T follicular helper cell (primary cell): ENCODE data around the gene OR3A2.
"Not testable (repeated sequence)": the region's sequence is repeated elsewhere in the genome, so short reads cannot be mapped to it uniquely, and the experiment has no call there.

Source experiments
- DNase-seq: peaks from one replicate; pipeline ENCODE4 v3.0.0-alpha.2; 2020; ENCODE audit warnings: low read depth
- total RNA-seq, 2 experiments: gene quantifications; one replicate each; lab custom pipeline; 2026; lab: John Stamatoyannopoulos, UW

The OR3A2 gene
- total RNA-seq, result 0.48 to 0.74 reads per million in 2 experiments

DNA sequence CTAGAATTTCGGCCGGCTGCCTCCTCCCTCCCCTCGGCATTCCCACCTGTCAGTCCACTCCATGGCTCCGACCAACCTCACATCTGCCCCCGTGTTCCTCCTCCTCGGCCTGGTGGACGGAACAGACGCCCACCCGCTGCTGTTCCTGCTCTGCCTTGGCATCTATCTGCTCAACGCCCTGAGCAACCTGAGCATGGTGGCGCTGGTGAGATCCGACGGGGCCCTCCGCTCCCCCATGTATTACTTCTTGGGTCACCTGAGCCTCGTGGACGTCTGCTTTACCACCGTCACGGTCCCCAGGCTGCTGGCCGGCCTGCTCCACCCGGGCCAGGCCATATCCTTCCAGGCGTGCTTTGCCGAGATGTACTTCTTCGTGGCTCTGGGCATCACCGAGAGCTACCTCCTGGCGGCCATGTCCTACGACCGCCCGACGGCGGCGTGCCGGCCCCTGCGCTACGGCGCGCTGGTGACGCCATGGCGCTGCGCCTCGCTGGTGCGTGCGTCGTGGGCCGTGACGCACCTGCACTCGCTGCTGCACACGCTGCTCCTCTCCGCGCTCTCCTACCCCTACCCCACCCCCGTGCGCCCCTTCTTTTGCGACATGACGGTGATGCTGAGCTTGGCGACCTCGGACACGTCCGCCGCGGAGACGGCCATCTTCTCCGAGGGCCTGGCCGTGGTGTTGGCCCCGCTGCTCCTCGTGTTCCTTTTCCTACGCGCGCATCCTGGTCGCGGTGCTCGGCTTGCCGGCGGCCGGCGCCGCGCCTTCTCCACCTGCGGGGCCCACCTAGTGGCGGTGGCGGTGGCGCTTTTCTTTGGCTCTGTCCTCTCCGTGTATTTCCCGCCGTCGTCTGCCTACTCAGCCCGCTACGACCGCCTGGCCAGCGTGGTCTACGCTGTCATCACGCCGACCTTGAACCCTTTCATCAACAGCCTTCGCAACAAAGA lies at the start of gene OR3A2:
TSS of gene OR3A2 (minus strand) at position 440 of the 948 bp plus-strand sequence.
- DNase-seq, result no peak

DNA sequence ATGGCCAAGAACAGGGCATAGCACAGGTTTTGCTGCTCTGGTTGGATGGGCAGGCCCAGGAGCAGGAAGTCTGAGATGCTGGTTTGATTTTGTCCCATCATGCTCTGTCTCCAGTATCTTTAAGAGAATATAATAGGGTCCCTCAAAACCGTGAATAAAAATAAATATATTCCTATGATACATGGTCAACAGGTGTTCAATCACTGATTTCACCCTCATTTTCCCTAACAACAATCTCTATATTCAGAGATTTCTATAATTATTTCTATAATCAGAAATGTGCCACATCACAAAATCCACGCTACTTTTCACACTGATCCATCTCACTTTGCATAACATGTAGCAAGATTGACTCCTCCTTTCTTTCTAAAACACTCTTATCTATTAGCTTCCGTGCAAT lies 47.6 kb upstream of the OR3A2 start, which contains the start of gene OR1E2:
TSS of gene OR1E2 (minus strand) at position 101 of the 400 bp plus-strand sequence. CDS start at position 101, 0 bp downstream.
- no peak for DNase-seq

DNA sequence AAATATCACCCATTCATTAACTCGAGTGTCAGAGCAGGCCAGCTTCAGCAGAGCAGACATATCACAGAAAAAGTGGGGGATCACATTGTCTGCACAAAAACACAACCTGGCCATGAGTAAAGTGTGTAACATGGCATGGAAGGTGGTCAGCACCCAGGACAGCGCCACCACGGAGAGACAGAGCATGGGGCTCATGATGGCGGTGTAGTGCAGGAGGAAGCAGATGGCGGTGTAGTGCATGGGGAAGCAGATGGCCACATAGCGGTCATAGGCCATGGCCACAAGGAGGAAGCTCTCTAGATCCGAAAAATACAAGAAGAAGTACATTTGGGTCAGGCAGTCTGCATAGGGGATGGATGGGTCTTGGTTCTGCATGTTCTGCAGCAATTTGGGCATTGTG lies 47.1 kb upstream of the OR3A2 start:
- DNase-seq, result not testable (repeated sequence)

GRCh38 chr17:3418222-3418621 lies 32.1 kb upstream of the OR3A2 start:
- no peak for DNase-seq

- no peak for DNase-seq
These were observed 29.5 kb upstream of the OR3A2 start for GRCh38 chr17:3415610-3416009.

- not testable (repeated sequence) for DNase-seq
These were observed 26.1 kb upstream of the OR3A2 start for GRCh38 chr17:3412216-3412615.

DNA sequence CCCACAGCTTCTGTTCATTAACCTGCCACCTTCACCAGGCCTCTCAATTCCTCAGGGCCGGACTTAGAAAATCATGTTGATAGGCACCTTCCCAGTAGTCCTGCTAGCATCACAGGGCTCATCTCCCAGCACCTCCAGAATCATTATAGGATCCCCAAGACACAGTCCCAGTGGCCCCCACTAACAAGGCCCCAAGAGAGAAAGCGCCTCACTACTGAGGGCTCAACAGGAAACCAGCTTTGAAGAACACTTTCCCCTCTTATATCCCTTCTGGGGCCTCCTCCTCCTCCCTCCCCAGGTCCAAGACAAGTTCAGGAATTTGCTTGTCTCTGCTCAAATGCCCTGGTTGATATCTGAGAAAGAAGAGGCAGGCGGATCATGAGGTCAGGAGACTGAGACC lies 25.0 kb upstream of the OR3A2 start, which contains the start of gene OR3A3:
TSS of gene OR3A3 (plus strand) at position 301 of the 400 bp plus-strand sequence.
- DNase-seq, result no peak

DNA sequence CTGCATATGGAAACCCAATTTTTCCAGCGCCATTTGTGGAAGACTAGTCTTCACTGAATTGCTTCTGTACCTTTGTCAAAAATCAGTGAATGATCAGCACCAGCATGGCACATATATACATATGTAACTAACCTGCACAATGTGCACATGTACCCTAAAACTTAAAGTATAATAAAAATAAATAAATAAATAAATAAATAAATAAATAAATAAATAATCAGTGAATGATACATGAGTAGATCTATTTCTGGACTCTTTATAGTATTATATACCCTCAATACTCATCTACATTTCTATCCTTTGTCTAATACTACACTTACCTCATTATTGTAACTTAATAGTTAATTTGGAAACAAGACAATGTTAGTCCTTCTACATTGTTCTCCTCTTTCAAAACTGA lies 17.7 kb upstream of the OR3A2 start:
- DNase-seq, result not testable (repeated sequence)

GRCh38 chr17:3401786-3402185 lies 15.7 kb upstream of the OR3A2 start:
- DNase-seq, result no peak

DNA sequence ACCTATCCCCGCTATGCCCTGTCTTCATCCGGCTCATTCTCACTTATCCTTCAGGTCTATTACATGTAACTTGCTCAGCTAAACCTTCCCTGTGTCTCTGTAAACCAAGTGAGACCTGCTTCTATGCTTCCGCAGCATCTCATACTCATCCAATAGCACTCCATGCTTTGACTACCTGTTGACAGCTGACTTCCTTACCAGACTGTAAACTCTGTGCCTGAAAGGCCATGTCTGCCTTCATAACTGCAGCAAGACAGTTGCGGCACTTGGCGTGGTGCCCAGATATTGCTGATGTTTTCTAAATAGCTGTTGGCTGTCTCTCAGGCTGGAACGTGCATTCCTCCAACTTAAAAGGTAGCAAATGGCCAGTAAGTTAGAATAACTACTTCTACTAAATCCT lies 13.9 kb upstream of the OR3A2 start:
- DNase-seq, result no peak

DNA sequence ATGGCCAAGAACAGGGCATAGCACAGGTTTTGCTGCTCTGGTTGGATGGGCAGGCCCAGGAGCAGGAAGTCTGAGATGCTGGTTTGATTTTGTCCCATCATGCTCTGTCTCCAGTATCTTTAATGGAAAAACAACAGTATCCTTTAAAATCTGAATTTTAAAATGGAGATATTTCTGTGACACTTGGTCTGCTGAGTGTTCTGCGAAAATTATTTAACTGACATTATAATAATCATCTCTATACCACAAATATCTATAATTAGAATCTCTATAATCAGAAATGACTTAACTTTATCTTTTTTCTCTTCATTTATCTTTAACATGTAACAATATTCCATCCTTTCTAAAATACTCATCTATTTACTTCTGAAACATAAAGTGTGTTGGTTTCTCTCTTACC lies 12.2 kb upstream of the OR3A2 start, which contains the start of gene OR1E1:
TSS of gene OR1E1 (minus strand) at position 101 of the 400 bp plus-strand sequence. CDS start at position 101, 0 bp downstream.
- no peak for DNase-seq

DNA sequence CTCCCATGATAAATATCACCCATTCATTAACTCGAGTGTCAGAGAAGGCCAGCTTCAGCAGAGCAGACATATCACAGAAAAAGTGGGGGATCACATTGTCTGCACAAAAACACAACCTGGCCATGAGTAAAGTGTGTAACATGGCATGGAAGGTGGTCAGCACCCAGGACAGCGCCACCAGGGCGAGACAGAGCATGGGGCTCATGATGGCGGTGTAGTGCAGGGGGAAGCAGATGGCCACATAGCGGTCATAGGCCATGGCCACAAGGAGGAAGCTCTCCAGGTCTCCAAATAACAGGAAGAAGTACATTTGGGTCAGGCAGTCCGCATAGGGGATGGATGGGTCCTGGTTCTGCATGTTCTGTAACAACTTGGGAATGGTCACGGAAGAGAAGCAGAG lies 11.7 kb upstream of the OR3A2 start:
- not testable (repeated sequence) for DNase-seq

- DNase-seq, result no peak
These were observed 3.7 kb upstream of the OR3A2 start for GRCh38 chr17:3389791-3390190.

GRCh38 chr17:3381957-3382356 lies 4.2 kb downstream of the OR3A2 start:
- DNase-seq, result no peak

GRCh38 chr17:3378321-3378720 lies 7.8 kb downstream of the OR3A2 start:
- no peak for DNase-seq

- DNase-seq, result not testable (repeated sequence)
These were observed 14.9 kb downstream of the OR3A2 start for GRCh38 chr17:3371167-3371566.

DNA sequence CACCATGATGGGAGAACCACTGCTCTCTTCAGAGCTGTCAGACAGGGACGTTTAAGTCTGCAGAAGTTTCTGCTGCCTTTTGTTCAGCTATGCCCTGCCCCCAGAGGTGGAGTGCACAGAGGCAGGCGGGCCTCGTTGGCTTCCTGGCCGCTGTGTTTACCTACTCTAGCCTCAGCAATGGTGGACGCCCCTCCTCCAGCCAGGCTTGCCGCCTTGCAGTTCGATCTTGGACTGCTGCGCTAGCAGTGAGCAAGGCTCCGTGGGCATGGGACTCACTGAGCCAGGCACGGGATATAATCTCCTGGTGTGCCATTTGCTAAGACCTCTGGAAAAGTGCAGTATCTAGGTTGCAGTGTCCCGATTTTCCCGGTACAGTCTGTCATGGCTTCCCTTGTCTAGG lies 43.3 kb downstream of the OR3A2 start:
- not testable (repeated sequence) for DNase-seq

DNA sequence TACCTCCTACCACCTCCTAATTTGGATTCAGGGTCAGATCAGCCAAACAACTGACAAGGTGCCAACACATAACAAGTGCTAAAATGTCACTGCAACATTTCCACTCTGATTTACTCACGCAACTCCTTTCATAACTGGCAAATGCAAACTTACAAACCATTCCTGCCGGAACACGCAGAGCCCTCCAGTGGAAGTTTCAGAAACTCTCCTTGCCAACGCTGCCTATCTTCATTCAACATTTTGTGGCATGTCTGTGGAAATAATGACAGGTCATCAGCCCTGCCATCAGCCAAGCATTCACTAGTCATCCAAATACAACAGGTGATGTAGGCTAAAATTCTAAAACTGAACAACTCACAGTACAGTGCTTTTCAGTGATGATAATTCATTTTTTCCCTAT lies 50.2 kb downstream of the OR3A2 start:
- no peak for DNase-seq

- no peak for DNase-seq
These were observed 67.8 kb downstream of the OR3A2 start for GRCh38 chr17:3318336-3318735.

DNA sequence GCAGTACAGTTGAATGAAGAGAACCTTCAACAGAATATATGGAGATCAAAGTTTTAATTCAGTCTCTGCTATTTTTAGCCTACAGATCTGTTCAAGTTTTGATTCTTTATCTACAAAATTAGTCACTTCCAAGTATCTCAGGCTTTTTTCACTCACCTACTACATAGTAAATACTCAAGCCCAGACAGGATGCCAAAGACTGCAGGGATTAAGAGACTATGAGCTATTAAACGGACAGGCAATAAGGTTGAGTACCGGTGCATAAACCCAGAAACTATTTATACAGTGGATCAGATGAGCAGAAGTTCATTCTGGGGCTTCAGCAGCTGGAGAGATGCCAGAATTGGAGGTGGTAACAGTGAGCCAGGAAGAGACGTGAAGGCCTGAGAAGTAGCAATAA lies 69.3 kb downstream of the OR3A2 start:
- DNase-seq, result no peak

GRCh38 chr17:3308603-3309002 lies 77.5 kb downstream of the OR3A2 start:
- no peak for DNase-seq

GRCh38 chr17:3298260-3298659 lies 87.8 kb downstream of the OR3A2 start, which contains the start of gene OR3A1:
OR3A1 (minus strand) TSS chr17:3298360; CDS start chr17:3292582, 5,778 bp downstream.
- no peak for DNase-seq

DNA sequence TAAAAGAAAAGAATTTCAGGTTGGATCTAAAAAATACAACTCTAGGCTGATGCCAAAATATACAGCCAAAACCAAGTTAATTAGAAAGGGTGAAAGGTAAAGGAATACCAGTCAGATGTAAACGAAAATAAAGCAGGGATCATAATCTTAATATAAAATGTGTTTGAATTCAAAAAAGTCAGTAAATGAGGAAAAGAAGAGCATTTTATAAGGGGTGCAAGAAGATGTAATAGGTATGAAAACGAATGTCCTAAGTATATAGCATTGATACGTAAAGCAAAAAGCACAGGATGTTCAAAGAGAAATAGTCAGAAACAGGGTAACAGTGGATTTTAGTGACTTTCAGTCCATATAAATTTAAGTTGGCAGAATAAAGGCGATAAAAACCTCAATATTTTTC lies 90.5 kb downstream of the OR3A2 start:
- DNase-seq, result no peak
